ENCODE results near the gene GUK1.

- TF ChIP-seq CTCF (conservative IDR thresholded peaks at IDR 0.05) (no peak), ZFX (IDR thresholded peaks at IDR 0.05) (no peak)
These were observed 8.9 kb downstream of the GUK1 start for GRCh38 chr1:228148935-228149405.
